Mucosa of descending colon (tissue), 3 donors: Measurements from ENCODE around the gene CRKL. TPM values are rescaled to one million over a fixed set of nuclear protein-coding genes. Genes with fewer than 3 reads are reported as not detected.
A peak's percentile ranks its signal among the peaks of the same experiment; 100 is the strongest.

Source experiments
- ATAC-seq: fragments of 200-7000 bp; cut with Tn5 transposase; one replicate; pipeline ENCODE4 v1.9.1; 2020; ENCODE audit warnings: mild to moderate bottlenecking, moderate library complexity
- DNase-seq, 3 donors: peaks; one replicate each; pipeline ENCODE4 v3.0.0-alpha.2; 2020
- H3K36me3 ChIP-seq: fragments of 200-600 bp; one replicate; pipeline ENCODE4 v1.8.0; 2021; ENCODE audit warnings: low read depth, mild to moderate bottlenecking
- H3K4me1 ChIP-seq: fragments of 200-600 bp; one replicate; pipeline ENCODE4 v1.8.0; 2021; ENCODE audit warnings: low read depth, mild to moderate bottlenecking
- H3K4me3 ChIP-seq: fragments of 200-600 bp; one replicate; pipeline ENCODE4 v1.8.0; 2021; ENCODE audit warnings: mild to moderate bottlenecking
- H3K9me3 ChIP-seq: fragments of 200-600 bp; one replicate; pipeline ENCODE4 v1.8.0; 2021; ENCODE audit warnings: mild to moderate bottlenecking
- CTCF ChIP-seq: fragments of 200-600 bp; IDR thresholded peaks from one replicate; pipeline ENCODE4 v1.8.0; 2022; ENCODE audit warnings: antibody characterized with exemption, mild to moderate bottlenecking
- intact Hi-C, 2 donors: fragments of 100-400 bp; cut with DNase I in 1 of 2; cut with micrococcal nuclease in 1 of 2; formaldehyde crosslinking; loops; one replicate each; pipeline versions ENCODE4 v1.11.0 to v1.11.1; 2022; cut with DNase I, micrococcal nuclease
- long read RNA-seq, 2 donors: library from polyadenylated mRNA; unstranded; transcript quantifications; one replicate each; pipeline ENCODE4 v2.0.0, GENCODE V29; 2019 to 2021
- total RNA-seq, 3 donors: library from RNA; stranded (reverse); fragmentation: NEBNext Ultra II Directional in 2 of 3; extraction: Animal tissue kit (Norgen Biotek cat#: 25700) in 2 of 3; gene quantifications; one replicate each; pipeline versions ENCODE4 v1.2.1 to v1.2.4, GENCODE V29; 2021 to 2023
- donor health status: DM: no; HTN: no; CAD: no; lungs with moderate emphysema.
- donor health status: DM: no; HTN: no; CAD: no.
- donor health status: DM: no; HTN: yes; CAD: no.

The CRKL gene, protein sequence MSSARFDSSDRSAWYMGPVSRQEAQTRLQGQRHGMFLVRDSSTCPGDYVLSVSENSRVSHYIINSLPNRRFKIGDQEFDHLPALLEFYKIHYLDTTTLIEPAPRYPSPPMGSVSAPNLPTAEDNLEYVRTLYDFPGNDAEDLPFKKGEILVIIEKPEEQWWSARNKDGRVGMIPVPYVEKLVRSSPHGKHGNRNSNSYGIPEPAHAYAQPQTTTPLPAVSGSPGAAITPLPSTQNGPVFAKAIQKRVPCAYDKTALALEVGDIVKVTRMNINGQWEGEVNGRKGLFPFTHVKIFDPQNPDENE
- total RNA-seq = 10 to 100 TPM; 48.7 to 63.4 (median 55.3) TPM
- long read RNA-seq, donor 1, full-length matches to known transcripts = 27 of 45 reads
- long read RNA-seq, donor 1, partial matches to known transcripts = 4 of 45 reads
- long read RNA-seq, donor 1, other reads (novel, unspliced or antisense) = 14 of 45 reads
- long read RNA-seq, donor 2, full-length matches to known transcripts = 5 of 13 reads
- long read RNA-seq, donor 2, partial matches to known transcripts = 0 of 13 reads
- long read RNA-seq, donor 2, other reads (novel, unspliced or antisense) = 8 of 13 reads

DNA sequence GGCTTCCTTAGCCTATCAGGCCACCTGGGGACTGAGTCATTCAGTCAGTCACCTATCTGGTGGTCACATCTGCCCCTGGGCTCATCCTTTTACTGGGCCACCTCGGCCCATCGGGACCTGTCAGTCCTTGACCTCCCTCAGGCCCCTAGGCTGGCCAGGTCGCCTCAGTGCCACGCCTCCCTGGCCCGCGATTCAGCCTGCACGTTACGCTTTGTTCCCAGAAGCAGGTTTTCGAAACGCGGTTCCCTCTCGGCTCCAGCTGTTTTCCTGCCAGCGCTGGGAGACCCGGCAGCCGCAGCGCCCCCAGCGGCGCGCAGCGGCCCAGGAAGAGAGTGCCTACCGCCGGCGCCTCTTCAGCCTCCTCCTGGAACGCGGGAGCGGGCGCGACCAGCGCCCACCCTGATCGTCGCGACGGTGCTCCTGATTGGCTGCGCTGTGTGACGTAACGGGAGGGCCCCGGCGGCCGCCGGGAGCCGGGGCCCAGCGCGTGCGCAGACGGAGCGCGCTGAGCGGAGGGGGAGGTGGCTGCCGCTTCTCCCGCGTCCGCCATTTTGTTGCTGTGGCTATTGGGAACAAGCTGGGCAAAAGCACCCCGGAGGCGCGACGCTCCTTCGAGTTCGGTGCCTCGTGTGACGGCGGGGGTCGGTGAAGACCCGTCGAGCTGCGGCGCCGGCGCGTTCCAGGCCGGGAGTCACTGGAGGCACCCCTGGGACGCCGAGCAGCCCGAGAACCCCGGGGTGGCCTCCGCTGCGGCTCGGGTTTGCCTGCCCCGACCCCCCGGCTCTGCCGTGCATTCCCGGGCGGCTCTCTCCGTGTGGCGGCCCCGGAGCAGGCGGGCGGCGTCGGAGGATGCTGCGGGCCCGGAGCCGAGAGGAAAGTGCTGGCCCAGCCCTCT lies at the start of gene CRKL:
CRKL (plus strand) TSS at position 492 of the 895 bp plus-strand sequence. CDS start 528 bp downstream, outside the sequence.
- intact Hi-C loops = loop anchor here (5.0 to 10.0 kb wide), 2 partner anchors 40 to 68 kb away; partner anchors contain the start of gene LZTR1 (in 1 of the 2)
- DNase-seq (peak; percentile 95 to 98 (median 98)), ATAC-seq (peak; percentile 95)
- Histone ChIP-seq H3K36me3 (no peaks in the 10 kb centered on the region), H3K4me1 (peaks cover 14% of the 10 kb centered on the region), H3K9me3 (no peaks in the 10 kb centered on the region), H3K4me3 (peak within 1 kb of the TSS; percentile 69)
- TF ChIP-seq CTCF = peak; percentile 97

DNA sequence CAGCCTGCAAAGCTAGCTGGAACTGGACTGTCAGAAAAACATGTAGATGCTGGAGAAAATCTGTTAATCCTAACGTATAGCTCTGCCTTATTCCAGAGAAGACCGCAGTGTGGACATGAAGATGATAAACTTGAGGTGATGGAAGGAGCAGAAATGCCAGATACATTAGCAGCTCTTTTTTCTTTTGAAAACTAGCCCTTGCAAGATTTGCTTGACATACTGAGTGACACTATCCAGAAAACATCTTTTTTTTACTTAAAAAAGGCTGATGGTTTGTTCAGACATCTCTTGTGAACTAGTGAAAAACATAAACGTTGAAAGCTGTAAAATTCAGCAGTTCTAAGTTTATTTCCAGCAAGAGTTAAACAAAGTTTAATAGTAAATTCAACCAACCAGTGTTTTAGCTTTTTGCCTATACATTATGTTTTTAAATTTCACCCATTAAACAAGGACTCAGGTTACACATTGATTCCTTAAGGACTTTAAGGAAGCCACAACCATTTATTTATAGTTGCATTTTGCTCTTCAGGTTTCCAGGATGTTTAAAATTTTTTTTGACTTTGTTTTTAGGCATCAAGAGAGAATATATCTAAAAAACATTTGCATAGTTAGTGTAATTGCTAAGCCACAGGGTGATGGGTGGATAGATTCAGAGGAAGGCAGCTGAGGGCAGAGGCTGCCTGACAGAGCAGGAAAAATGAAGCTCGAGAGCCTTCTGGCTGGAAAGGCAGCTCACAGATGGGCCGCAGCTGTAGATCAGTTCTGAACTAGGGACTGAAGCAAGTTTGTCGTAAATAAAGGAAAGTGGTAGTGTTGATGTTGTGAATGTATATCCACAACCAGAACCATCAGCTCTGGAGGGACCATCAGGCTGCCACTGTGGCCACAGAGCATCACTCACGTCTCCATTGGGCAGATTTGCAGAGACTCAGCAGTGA lies 48.9 kb upstream of the CRKL start:
- no peak overlapping the region for H3K4me3 ChIP-seq
- no peak for TF ChIP-seq CTCF
- no peaks in the 10 kb centered on the region for H3K36me3 ChIP-seq
- intact Hi-C loops = no loop called here
- ATAC-seq = no peak
- H3K9me3 ChIP-seq = no peaks in the 10 kb centered on the region
- no peak for DNase-seq
- H3K4me1 ChIP-seq = peaks cover 29% of the 10 kb centered on the region

DNA sequence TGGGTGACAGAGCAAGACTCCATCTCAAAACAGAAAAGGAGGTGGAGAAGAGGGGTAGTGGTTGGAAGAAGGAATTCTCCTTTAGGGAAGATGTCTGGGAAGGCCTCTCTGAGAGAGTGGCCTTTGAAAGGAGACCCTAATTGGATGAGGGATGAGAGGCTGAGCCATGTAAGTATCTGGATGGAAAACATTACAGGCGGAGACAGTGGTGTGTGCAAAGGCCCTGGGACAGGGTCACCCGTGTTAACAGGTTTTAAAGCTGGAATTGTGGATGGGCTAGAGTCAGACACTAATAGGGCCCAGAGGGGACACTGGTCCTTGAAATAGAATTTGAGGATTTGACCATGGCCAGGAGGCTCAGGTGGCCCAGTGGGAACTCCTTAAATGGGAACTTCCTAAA lies 48.0 kb upstream of the CRKL start:
- intact Hi-C loops = no loop called here
- no peak for DNase-seq
- no peaks in the 10 kb centered on the region for H3K36me3 ChIP-seq
- H3K4me1 ChIP-seq = peaks cover 29% of the 10 kb centered on the region
- no peaks in the 10 kb centered on the region for H3K9me3 ChIP-seq
- TF ChIP-seq CTCF = no peak
- no peak for ATAC-seq
- no peak overlapping the region for H3K4me3 ChIP-seq

- H3K36me3 ChIP-seq = no peaks in the 10 kb centered on the region
- ATAC-seq (peak; percentile 74), DNase-seq (no peak)
- H3K4me3 ChIP-seq = no peak overlapping the region
- peaks cover 4% of the 10 kb centered on the region for H3K4me1 ChIP-seq
- H3K9me3 ChIP-seq = no peaks in the 10 kb centered on the region
- intact Hi-C loops = no loop called here
- TF ChIP-seq CTCF = no peak
Observed at GRCh38 chr22:20873214-20873613, 44.0 kb upstream of the CRKL start.

DNA sequence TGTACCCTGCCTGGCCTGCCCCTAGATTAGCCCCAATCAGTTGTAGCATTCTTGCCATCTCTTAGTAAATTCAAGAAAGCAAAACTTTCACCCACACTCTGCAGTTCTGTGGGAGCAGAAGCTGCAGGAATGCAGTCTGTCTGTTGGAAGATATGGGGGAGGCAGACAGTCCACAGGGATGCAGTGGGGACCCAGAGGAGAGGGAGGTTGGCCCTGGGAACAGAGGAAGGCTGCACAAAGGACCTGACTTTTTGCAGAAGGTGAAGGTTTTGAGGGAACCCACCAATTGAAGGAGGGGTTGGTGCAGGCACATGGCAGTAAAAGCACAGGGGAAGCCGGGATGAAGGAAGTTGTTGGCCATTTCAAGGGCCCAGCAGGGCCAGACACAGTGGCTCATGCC lies 41.9 kb upstream of the CRKL start:
- no peaks in the 10 kb centered on the region for H3K36me3 ChIP-seq
- no peak overlapping the region for H3K4me3 ChIP-seq
- intact Hi-C loops = no loop called here
- no peaks in the 10 kb centered on the region for H3K9me3 ChIP-seq
- no peak for DNase-seq
- ATAC-seq = no peak
- peaks cover 4% of the 10 kb centered on the region for H3K4me1 ChIP-seq
- TF ChIP-seq CTCF = no peak
